NCI-H2196 treated with DMSO at 0.1 percent for 48 hours (cell line): ENCODE data around the gene EFEMP2.
"Not testable (repeated sequence)": the region's sequence is repeated elsewhere in the genome, so short reads cannot be mapped to it uniquely, and the experiment has no call there.

Experiments used
- DNase-seq: peaks from one replicate; lab custom pipeline; 2025; ENCODE audit not compliant: unreplicated experiment; lab: John Stamatoyannopoulos, UW

Gene EFEMP2

GRCh38 chr11:65900899-65901180, 28.2 kb upstream of the EFEMP2 start:
- no peak for DNase-seq

DNA sequence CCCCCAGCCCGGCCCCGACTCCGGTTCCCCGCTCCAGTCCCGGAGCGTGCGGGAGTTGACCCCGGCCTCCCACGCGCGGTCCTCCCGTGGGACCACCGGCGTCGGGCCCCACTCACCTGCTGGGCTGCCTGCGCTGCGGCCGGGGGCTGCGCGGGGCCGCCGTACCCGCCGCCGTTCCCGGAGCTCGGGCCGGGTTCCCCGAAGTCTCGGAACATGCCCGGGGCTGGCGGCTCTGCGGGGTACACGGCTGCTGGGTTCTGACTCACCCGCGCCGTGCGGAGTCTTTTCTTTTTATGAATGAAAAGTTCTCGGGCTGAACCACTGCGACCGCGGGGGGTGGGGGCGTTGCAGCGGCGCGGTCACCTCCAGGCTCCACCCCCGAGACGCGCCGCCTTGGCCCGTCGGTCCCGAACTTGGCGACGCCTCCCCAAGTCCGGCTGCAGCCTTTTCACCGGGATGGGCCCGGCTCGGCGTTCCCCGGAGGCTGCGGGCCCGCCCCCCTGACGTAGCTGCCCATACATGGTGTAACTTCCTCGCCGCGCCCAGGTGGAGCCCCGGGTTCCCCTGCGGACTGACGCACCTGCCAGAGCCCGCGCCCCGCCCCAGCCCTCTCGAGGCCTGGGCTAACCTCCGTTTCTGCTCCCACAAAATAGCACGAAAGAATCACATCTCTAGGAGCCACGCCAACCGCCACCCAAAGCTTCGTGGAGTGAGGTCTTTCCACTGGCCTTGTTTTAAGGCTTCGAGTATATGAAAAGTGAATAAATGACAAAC, 27.7 kb upstream of the EFEMP2 start, which contains the start of gene FOSL1:
TSS of gene FOSL1 (minus strand) at position 264 of the 774 bp plus-strand sequence. CDS start at position 215, 49 bp downstream.
- DNase-seq, result peak; percentile 80

- DNase-seq, result no peak
These were observed 26.9 kb upstream of the EFEMP2 start for GRCh38 chr11:65899356-65900124.

DNA sequence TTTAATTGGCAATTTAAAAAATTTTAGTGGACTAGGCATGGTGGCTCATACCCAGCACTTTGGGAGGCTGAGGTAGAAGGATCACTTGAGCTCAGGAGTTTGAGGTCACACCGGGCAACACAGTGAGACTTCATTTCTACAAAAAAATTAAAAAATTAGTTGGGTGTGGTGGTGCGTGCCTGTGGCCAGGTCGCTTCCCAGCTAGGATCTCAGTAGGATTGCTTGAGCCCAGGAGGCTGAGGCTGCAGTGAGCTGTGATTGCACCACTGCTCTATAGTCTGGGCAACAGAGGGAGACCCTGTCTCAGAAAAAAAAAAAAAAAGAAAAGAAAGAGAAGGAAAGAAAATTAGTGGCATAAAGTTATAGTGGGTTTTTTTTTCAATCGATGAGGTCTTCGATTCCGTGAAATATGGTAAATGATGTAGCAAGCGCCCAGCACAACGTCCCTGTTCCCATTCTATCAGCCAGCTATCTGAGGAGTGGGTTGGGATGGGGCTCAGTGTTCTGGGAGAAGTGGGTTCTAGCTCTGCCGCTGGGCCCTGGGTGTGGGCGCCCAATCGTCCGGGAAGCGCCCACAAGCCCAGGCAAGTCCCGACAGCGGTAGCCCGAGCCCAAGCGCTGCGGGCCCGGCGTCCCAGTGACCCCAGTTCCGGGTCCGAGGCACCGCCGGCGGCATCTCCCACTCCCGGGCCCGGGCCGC, 26.2 kb upstream of the EFEMP2 start:
- no peak for DNase-seq

DNA sequence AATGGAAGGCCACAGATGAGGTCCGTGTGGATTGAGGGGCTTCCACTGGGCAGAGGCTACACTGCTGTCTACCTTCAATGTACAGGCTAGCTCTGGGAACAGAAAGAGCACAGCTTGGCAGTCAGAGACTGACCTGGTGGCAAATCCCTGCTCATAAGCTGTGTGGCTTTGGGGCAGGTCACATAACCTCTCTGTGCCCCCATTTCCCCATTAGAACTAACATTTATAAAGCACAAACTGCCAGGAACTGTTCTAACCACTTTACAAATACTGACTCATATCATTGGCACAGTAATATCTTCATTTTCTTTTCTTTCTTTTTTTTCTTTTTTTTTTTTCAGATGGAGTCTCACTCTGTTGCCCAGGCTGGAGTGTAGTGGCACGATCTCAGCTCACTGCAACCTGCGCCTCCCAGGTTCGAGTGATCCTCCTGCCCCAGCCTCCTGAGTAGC, 24.4 kb upstream of the EFEMP2 start:
- no peak for DNase-seq

DNA sequence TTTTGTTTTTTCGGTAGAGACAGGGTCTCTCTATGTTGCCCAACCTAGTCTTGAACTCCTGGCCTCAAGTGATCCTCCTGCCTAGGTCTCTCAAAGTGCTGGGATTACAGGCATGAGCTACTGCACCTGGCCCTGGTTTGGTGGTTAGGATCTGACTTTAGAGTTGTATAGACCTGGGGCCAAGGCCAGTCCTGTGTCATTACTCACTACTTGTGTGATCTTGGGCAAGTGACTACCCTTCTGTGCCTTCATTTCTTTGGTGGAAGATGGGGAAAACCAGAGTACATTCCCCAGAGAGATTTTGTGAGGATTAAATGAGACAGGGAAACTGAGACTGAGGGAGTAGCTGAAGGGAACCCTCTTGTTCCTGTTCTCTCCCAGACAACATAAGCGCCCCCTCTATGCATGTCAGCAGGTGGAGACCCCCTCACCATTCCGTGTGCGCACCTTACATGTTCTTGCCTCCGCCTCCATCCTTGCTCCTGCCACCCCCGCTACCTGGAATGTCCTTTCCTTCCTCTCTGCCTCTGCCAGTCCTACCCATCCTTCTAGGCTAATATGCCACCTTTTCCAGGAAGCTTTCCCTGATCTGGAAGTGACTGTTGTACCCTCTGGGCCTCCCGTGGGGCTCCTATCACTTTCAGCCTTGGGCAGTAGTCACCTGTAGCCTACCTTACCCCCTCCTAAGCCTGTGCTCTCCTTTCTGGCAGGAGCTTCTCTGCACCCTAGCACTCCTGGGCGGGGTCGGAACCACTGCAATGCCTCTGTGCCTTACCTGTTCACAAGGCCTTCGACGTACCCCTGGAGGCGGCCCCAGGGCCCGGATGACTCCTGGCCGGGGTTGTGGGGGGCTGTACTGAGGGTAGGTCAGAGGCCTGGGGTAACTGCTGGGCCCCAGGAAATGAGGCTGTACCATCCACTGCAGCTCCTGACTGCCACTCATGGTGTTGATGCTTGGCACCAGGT, 23.7 kb upstream of the EFEMP2 start:
- DNase-seq, result no peak

DNA sequence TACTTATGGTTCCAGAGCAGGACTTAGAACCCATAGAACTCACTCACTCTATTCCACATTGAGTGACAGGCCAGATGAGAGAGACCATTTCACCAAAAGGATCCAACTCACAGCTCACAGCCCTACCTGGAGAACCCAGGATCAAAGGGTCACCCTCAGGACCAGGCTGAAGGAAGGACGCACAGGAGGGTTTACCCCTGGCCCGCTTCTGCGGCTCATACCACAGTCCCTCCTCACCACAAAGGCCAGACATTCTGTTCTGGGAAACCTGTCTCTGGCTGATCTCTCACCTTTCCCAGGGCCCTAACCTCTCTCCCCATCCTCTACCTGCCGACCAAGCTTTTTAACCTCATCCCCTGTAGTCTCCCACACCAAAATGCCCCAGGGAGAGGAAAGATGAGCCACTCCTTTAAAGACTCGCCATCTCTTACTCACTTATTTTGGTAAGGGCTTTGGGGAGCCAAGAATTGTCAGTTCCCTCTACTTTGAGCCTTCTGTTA, 22.9 kb upstream of the EFEMP2 start:
- no peak for DNase-seq

DNA sequence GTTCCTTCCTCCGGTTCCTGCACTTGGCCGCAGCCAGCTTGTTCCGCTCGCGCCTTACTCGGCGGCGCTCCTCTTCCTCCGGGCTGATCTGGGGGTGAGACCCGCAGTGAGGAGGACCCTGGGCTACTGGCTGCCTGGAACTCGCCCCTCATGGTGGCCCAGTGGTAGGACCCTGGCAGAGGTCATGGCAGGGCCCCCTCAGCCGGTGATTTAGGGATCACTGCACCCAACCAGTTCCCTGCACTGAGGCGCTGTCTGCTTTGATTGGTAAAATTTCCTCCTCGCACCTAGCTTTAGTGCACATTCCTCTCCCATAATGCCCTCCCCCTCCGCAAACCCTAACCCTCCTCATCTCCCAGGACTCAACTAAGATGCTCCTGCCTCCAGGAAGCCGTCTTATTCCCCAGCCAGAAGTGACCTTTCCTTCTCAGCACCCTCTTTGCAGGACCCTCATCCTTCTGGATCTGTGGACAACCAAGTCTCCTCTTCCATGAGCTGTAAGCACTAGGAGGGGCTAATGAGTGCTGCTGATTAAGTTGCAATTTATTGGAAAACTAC, 21.5 kb upstream of the EFEMP2 start:
- no peak for DNase-seq

GRCh38 chr11:65892661-65893317, 20.2 kb upstream of the EFEMP2 start:
- DNase-seq, result no peak

DNA sequence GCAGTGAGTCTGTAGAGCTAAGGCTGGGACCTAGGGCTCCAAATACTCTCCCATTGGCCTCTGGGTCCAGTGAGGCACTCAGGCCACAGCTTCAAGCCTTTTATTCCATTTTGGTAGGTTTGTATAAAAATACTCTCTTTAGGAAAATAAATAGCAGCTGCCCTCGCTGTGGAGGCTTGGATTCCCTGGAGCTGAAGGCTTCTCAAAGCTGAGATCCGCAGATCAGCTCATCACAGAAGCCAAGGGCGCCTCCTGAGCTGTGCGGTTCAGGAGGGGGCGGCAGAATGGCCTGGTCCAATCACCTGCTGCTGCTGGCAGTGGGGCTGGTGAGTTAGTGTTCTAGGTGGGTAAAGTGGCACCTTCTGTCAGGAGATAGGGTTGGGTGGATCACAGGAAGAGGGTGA, 19.5 kb upstream of the EFEMP2 start:
- DNase-seq, result not testable (repeated sequence)

DNA sequence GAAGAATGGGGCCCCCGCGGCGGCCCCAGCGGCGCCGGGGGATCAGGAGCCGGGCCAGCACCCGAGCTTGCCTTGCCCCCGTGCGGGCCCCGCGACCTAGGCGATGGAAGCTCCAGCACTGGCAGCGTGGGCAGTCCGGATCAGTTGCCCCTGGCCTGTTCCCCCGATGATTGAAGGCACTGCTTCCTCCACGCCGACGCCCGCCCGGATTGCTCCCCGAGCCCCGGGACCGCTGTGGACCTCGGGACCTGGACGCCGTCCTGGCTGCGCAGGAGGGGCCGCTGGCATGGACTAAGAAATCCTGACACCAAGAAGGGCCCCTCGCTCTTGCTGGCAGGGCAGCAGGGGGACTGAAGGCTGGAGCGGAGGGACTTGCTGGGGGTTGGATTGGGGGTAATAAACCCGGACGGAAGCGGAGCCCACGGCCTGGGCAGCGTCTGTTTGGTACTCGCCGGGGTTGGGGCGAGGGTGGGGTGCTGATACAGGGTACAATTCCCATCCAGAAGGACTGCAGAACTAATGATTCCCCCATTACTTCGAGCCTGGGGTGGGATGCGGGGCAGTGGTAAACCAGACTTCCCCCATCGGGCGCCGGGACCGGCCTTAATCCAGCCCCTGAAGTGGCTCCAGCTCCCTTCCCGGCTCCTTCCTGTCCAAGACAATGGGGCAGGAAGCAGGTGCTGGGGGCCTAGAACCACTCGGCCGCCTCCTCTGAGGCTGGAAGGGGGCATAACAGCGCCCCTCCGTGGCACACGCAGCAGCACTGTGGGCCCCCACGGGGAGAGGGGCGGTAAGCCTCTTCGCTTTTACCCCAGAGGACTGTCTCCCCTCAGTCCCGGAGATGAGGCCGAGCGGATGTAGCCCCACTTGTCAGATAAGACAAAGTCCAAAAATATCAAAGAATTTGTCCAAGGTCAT, 18.9 kb upstream of the EFEMP2 start:
- no peak for DNase-seq

DNA sequence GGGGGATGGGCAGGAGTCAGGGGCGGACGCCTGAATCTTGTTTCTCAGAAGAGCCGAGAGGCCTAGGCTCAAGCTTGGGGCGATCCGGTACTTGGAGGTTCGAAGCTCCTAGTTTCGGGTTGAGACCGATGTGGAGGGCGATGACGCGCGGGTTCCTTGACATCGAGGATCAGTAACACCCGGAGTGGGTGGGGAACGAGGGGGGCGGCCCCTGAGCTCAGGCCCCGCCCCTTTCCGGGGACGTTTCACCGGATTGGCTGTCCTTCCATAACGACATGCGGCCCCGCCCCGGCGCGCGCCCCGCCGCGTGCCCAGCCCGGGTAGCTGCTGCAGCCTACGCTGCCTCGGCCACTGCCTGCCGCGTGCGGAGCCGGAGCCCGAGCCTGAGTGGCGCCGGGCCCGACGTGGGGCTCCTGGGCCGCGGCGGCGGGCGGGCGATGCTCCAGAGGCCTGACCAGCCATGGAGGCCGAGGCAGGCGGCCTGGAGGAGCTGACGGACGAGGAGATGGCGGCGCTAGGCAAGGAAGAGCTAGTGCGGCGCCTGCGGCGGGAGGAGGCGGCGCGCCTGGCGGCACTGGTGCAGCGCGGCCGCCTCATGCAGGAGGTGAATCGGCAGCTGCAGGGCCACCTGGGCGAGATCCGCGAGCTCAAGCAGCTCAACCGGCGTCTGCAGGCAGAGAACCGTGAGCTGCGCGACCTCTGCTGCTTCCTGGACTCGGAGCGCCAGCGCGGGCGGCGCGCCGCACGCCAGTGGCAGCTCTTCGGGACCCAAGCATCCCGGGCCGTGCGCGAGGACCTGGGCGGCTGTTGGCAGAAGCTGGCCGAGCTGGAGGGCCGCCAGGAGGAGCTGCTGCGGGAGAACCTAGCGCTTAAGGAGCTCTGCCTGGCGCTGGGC, 18.0 kb upstream of the EFEMP2 start, which contains the start of gene CCDC85B:
TSS of gene CCDC85B (plus strand) at position 350 of the 895 bp plus-strand sequence. CDS start at position 461, 111 bp downstream.
- peak; percentile 90 for DNase-seq

- peak; percentile 97 for DNase-seq
These were observed 15.7 kb upstream of the EFEMP2 start, which contains the start of gene FIBP for GRCh38 chr11:65888163-65888814. Gene FIBP (minus strand): TSS chr11:65888471. CDS start chr11:65888418, 53 bp downstream.

DNA sequence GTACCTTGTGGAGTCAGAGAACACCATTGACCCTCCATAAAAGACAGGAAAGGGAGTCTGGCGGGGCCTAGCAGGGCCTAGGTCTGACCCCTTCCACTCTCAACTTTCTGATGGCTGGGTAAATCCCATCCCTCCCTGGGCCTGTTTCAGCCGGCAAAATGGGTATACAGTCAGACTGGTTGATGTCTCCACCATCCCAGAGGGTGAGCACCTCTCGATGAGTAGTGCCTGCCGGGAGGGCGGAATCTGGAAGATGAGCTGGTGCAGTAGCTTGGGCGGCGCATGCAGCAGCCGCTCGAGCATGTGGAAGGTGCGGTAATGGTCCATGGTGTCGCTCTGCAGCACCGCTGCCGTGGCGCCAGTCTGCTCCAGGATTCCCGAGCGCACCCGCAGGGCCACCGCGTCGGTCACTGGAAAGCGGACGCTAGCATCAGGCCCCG, 15.1 kb upstream of the EFEMP2 start:
- no peak for DNase-seq

DNA sequence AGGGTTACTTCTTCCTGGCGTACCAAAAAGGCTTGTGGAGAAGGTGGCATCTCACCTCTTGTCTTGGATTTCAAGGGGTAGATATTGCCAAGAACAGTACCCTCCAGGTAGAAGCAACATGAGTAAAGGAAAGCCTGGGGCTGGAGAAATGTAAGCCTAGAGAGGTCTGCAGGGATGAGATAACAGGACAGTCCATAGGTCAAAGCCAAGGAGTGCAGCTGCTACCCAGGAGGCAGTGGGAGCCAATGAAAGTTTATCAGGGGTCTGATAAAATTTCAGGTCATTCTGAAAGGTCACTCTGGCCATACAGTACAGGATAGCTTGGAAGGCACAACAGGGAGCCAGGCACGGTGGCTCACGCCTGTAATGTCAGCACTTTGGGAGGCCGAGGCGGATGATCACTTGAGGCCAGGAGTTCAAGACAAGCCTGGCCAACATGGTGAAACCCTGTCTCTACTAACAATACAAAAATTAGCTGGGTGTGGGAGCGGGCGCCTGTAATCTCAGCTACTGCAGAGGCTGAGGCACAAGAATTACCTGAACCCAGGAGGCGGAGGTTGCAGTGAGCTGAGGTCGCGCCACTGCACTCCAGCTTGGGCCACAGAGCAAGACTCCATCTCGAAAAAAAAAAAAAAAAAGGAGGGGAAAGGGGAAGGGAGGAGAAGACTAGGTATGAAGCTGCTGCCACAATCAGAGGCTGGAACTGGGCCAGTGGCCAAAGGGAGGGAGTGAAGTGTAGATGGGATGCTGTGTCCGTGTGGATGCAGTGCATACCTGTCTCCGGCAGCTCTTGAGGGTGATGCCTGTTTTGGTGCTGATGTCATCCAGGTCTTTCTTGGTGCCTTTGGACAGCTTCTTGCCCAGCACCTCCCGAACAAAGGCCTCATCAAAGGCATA, 14.5 kb upstream of the EFEMP2 start:
- DNase-seq, result no peak
